Adipocyte (in vitro differentiated cells): Measurements from ENCODE around the gene RNF13.

Experiments used
- DNase-seq: peaks from one replicate; pipeline ENCODE4 v3.0.0-alpha.2; 2015; ENCODE audit warnings: low read depth
- H3K27me3 ChIP-seq: replicated peaks from 2 replicates; pipeline ENCODE4 v1.7.0; 2013; ENCODE audit warnings: mild to moderate bottlenecking, low read length, moderate library complexity; ENCODE audit not compliant: control insufficient read depth, insufficient read depth
- H3K36me3 ChIP-seq: 2 replicates; pipeline ENCODE4 v1.7.0; 2013; ENCODE audit warnings: low read length, mild to moderate bottlenecking, moderate library complexity; ENCODE audit not compliant: control insufficient read depth, insufficient read depth, severe bottlenecking
- H3K4me1 ChIP-seq: 2 replicates; pipeline ENCODE4 v1.7.0; 2013; ENCODE audit warnings: mild to moderate bottlenecking, low read length, moderate library complexity; ENCODE audit not compliant: control insufficient read depth, insufficient read depth
- H3K4me3 ChIP-seq: 2 replicates; pipeline ENCODE4 v1.7.0; 2013; ENCODE audit warnings: mild to moderate bottlenecking, low read length, moderate library complexity
- H3K9ac ChIP-seq: 2 replicates; pipeline ENCODE4 v1.7.0; 2013; ENCODE audit warnings: mild to moderate bottlenecking, low read length, moderate library complexity
- H3K9me3 ChIP-seq: 2 replicates; pipeline ENCODE4 v1.7.0; 2013; ENCODE audit warnings: mild to moderate bottlenecking, low read length, moderate library complexity; ENCODE audit not compliant: control insufficient read depth

RNF13 gene

DNA sequence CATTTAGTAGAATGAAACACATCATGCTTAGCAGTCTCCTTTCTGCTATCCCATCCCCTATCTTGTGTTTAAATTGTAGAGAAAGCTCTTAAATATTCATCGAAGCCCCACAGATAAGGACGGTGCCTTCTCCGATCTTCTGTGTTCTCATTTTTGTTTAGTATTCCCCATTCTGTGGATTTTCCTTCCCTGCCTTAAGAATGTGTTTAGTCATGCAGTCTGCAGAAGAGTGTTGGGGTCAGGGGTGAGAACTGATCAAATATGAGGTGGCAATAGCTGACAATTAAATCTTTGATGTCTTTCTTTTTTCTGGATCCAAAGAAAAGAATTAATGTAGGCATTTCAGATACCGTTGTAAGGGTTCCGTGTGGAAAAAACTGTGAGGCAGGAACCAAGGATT, 11.4 kb upstream of the RNF13 start:
- Histone ChIP-seq H3K27me3 (no peaks in the 10 kb centered on the region), H3K9ac (no peak overlapping the region), H3K4me1 (no peaks in the 10 kb centered on the region), H3K4me3 (no peak overlapping the region), H3K9me3 (no peaks in the 10 kb centered on the region), H3K36me3 (no peaks in the 10 kb centered on the region)
- DNase-seq = no peak

DNA sequence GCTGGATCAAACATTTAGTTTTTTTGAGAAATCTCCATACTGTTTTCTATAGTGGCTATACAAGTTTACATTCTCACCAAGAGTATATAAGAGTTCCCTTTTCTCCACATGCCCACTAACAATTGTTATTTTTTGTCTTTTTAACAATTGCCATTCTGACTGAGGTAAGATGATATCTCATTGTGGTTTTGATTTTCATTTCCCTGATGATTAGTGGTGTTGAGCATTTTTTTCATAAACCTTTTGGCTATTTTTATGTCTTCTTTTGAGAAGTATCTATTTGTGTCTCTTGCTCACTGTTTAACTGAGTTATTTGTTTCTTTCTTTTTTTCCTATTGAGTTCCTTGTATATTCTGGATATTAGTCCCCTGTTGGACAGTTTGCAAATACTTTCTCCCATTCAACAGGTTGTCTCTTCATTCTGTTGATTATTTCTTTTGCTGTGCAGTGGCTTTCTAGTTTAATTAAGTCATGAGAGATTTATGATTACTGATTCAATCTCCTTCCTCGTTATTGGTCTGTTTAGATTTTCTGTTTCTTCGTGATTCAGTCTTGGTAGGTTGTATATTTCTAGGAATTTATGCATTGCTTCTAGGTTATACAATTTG, 6.7 kb upstream of the RNF13 start:
- H3K9me3 ChIP-seq = no peaks in the 10 kb centered on the region
- no peak overlapping the region for H3K9ac ChIP-seq
- H3K4me3 ChIP-seq = no peak overlapping the region
- no peak for DNase-seq
- no peaks in the 10 kb centered on the region for H3K36me3 ChIP-seq
- H3K27me3 ChIP-seq = no peaks in the 10 kb centered on the region
- H3K4me1 ChIP-seq = peaks cover 16% of the 10 kb centered on the region

DNA sequence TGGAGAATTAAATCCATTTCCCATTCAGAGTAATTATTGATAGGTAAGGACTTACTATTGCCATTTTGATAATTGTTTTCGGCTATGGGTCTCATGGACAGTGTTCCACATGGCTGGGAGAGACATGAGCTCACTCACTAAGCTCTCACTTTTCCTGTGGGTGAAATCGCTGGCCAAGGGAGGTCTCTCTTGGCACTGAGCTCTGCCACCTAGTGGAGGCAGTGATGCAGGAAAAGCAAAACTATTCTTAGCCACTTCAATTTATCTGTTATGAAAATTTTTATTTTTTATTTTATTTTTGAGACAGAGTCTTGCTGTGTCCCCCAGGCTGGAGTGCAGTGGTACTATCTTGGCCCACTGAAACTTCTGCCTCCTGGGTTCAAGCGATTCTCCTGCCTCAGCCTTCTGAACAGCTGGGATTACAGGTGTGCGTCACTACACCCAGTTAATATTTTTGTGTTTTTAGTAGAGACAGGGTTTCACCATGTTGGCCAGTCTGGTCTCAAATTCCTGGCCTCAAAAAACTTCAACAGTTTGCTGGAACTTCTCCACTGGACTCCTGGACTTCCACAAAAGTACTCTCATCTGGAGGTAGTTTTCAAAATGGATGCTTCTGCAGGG, 4.7 kb upstream of the RNF13 start:
- DNase-seq = peak; percentile 94
- no peak overlapping the region for H3K9ac ChIP-seq
- no peak overlapping the region for H3K4me3 ChIP-seq
- no peaks in the 10 kb centered on the region for H3K27me3 ChIP-seq
- no peaks in the 10 kb centered on the region for H3K9me3 ChIP-seq
- H3K4me1 ChIP-seq = peaks cover 22% of the 10 kb centered on the region
- no peaks in the 10 kb centered on the region for H3K36me3 ChIP-seq

DNA sequence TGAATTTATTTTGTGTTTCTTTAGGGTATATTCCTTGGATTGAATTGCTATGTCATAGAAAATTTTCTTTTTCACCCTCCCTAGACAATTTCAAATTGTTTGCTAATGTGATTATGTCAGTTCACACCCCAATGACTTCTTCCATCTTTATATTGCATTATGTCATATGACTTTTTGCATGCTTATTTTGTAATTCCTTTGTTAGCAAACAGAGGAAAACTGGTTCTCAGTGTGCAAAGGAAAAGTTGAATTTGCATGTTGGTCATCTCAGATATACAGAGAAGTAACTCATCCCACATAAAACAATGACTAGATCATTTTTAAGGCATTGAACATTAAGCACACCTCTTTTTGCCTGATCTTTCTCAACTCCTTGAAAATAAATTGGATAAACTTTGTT, 3.3 kb upstream of the RNF13 start:
- H3K4me3 ChIP-seq = no peak overlapping the region
- H3K36me3 ChIP-seq = no peaks in the 10 kb centered on the region
- no peaks in the 10 kb centered on the region for H3K9me3 ChIP-seq
- no peaks in the 10 kb centered on the region for H3K27me3 ChIP-seq
- peak overlapping the region; percentile 37 for H3K9ac ChIP-seq
- DNase-seq = no peak
- peaks cover 28% of the 10 kb centered on the region for H3K4me1 ChIP-seq

DNA sequence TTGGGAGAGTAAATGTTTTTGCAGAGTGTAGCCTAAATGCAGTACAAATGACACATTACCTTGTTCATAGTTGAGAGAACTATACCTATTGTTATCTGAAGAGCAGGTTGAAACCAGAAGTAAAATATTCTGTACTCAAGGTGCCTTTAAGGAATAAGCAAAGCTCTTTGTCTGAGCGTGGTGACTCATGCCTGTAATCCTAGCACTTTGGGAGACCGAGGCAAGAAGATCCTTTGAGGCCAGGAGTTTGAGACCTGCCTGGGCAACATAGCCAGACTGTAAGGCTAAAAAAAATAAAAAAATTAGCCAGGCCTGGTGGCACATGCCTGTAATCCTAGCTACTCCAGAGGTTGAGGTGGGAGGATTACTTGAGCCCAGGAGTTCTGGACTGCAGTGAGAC, 2.2 kb upstream of the RNF13 start:
- peaks cover 39% of the 10 kb centered on the region for H3K4me1 ChIP-seq
- H3K36me3 ChIP-seq = no peaks in the 10 kb centered on the region
- DNase-seq = no peak
- no peak overlapping the region for H3K4me3 ChIP-seq
- H3K9me3 ChIP-seq = no peaks in the 10 kb centered on the region
- no peaks in the 10 kb centered on the region for H3K27me3 ChIP-seq
- no peak overlapping the region for H3K9ac ChIP-seq

DNA sequence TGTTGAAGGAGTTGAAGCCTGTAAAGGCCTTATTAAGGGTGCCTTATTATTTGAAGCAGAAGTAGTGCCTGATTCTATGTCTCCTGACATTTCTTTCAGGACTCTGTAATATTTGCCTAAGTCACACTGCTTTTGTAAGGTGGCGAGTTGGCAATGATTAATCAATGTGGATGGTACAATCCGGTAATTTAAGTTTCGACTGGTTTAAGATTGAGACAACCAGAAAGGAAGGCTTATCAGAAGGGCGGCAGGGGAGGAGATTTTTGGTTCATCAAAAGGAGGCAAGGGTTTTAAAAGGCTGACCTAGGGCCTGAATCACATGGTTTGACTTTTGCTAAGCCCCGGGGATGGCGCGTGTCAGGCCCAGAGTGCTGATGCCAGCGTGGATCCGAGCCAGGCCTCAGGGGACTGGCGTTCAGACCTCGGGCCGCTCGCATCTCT, 830 bp upstream of the RNF13 start:
- Histone ChIP-seq H3K4me3 (peak overlapping the region; percentile 99), H3K9ac (peak overlapping the region; percentile 96), H3K4me1 (peaks cover 52% of the 10 kb centered on the region), H3K36me3 (no peaks in the 10 kb centered on the region), H3K9me3 (no peaks in the 10 kb centered on the region), H3K27me3 (no peaks in the 10 kb centered on the region)
- no peak for DNase-seq

DNA sequence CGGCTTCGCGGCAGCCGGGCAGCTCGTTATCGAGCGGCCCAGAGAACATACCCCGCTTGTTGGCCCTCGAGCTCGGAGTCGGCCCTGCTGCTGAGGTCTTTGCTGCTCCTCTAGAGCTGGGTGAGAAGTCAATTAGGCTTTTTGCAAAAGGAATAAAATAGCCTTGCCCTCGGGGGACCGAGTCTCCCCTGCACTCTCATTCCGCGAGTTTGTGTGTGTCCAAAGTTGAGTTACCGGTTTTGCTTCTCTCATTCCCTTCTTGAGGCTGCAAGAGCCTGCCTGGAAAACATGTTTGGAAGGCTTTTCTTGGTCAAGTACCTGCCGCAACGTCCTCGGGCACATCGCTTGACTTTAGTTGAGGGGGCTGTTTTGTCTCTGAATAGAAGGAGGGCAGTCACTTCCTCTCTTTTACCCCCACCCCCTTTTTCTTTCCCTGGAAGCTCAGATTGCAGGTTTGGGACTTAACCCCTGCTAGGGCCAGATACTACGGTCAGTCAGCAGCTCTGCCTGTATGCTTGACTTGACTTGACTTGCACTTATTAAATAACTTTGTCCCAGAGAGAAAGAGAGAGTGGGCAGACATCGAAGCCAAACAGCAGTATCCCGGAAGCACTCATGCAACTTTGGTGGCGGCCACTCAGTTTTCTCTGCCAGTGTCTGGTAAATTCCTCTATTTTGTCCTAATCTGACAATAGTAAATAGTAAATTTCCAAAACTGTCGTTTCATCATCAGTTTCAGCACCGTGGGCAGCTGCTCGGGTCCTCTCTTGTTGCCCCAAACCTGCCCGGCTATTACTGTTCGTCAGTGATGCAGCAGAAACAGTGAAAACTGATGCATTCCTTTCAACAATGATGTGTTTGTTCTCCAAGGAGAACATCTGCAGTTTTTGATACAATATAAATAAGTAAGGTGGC, 609 bp downstream of the RNF13 start:
- no peaks in the 10 kb centered on the region for H3K36me3 ChIP-seq
- peak overlapping the region; percentile 99 for H3K4me3 ChIP-seq
- H3K4me1 ChIP-seq = peaks cover 54% of the 10 kb centered on the region
- DNase-seq = peak; percentile 81
- H3K9ac ChIP-seq = peak overlapping the region; percentile 96
- H3K9me3 ChIP-seq = no peaks in the 10 kb centered on the region
- no peaks in the 10 kb centered on the region for H3K27me3 ChIP-seq

DNA sequence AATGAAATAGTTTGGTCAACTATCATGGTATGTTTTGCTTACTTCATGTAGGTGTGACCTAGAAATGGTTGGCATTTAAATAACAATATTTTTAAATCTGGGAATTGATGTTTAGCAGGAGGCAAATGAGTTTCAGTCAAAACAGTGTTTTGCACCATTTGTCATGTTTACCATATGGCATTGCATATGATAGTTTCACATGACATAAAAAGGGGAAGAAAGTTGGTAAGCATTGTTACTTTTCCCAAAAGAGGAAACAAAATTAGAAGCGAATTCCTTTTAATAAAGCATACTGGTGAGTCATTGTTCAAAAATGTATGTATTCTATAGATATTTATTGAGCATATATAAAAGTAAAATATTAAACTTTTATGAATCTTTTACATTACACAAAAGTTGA, 2.3 kb downstream of the RNF13 start:
- peaks cover 47% of the 10 kb centered on the region for H3K4me1 ChIP-seq
- H3K9me3 ChIP-seq = no peaks in the 10 kb centered on the region
- H3K36me3 ChIP-seq = no peaks in the 10 kb centered on the region
- H3K27me3 ChIP-seq = no peaks in the 10 kb centered on the region
- no peak for DNase-seq
- peak overlapping the region; percentile 99 for H3K4me3 ChIP-seq
- peak overlapping the region; percentile 96 for H3K9ac ChIP-seq

DNA sequence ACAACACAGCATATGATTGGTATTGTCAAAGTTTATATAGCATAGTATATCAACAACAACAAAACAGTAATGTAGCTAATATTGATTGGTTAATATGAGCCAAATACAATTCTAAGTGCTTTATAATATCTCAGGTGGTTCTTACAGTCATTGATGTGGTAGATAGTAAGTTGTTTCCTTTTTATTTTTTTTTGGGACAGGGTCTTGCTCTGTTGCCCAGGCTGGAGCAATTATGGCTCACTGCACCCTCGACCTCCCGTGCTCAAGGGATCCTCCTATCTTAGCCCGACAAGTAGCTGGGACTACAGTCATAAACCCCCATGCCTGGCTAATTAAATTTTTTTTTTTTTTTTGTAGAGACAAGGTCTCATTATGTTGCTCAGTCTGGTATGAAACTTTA, 2.7 kb downstream of the RNF13 start:
- Histone ChIP-seq H3K36me3 (no peaks in the 10 kb centered on the region), H3K9me3 (no peaks in the 10 kb centered on the region), H3K4me1 (peaks cover 47% of the 10 kb centered on the region), H3K4me3 (peak overlapping the region; percentile 50), H3K9ac (no peak overlapping the region), H3K27me3 (no peaks in the 10 kb centered on the region)
- DNase-seq = no peak

DNA sequence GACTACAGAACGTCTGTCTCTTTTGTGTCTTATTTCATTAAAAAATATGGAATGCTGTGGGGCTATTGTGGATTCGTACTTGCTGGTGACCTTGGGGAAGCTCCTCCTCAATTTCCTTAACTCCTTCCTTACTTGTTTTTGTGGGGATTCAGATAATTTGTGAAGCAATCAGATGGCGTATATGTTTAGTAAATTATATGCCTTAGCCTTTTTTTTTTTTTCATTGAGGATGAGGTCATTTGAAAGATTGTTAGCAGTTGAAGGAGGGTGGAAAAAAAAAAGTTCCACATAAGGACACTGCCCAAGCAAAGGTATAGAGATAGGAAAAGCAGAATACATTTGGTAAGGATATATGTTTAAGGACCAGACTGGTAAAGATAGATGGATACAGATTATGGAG, 3.3 kb downstream of the RNF13 start:
- H3K4me3 ChIP-seq = peak overlapping the region; percentile 50
- no peak for DNase-seq

DNA sequence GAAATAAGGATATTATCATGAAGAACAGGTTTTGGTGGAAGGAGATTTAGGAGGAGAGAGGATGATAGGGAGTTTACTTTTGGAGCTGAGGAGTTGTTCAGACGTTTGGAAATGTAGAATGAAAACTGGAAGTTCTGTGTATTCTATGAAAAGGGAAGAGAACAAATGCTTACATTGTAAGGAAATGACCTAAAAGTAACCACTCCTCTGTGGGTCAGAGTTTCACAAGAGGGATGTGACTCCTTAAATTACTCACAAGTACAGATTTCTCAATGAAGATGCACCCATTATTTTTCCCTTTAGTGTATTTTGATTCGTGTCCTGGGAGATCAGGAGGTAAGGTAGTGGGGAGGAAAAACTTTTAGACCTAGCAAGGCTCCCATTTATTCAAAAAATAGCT, 4.0 kb downstream of the RNF13 start:
- Histone ChIP-seq H3K36me3 (no peaks in the 10 kb centered on the region), H3K9ac (no peak overlapping the region), H3K9me3 (no peaks in the 10 kb centered on the region), H3K4me1 (peaks cover 46% of the 10 kb centered on the region), H3K4me3 (peak overlapping the region; percentile 35), H3K27me3 (no peaks in the 10 kb centered on the region)
- peak; percentile 54 for DNase-seq

More for the DNA sequence above, 3.3 kb downstream of the RNF13 start:
- no peak overlapping the region for H3K9ac ChIP-seq
- H3K27me3 ChIP-seq = no peaks in the 10 kb centered on the region
- H3K9me3 ChIP-seq = no peaks in the 10 kb centered on the region
- peaks cover 50% of the 10 kb centered on the region for H3K4me1 ChIP-seq
- no peaks in the 10 kb centered on the region for H3K36me3 ChIP-seq
